Measurements from ENCODE around the gene DDX25. TPM values are rescaled to one million over a fixed set of nuclear protein-coding genes. Genes with fewer than 3 reads are reported as not detected.
A peak's percentile ranks its signal among the peaks of the same experiment; 100 is the strongest.

Gene DDX25
- total and polyA plus RNA-seq, 2 of the 13 experiments (the other 11 are each of a cell fraction or from before 2014, with no cell fraction given), result 0.17 to 0.29 TPM

DNA sequence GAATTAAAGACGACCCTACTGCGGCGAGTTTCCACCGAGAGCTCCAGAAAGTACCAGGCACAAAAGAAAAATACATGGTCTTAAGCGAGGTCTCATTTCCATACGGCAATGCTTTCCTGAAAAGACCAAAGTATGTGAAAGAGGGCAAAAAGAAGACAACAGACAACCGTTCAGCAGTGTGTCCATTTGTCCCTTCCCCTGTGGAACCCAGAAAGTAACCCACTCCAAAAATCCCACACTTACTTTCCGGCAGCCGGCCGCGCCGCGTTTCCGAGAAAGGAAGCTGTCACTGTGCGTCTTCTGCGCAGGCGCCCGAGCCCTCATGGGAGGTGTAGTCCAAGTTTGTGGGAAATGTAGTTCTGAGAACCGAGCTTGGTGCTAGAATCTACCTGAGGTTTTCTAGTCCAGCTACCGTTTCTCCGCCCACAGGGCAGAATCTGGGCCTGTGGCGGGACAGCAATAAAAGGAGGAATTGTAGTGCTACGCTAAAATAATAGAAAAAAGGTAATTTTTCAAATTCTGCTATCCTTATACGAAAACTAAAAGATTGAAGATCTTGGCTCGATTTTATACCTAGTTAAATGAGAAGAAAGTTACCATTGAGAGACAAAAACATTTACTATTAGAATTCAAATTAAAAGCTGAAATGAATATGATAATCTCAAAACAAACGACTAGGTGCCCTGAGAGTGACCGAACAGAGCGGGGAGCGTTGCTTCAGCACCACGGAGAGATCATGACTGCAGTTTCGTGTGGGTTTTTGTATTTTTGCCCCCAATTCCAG is 1.2 kb upstream of the DDX25 start, which contains the start of gene PUS3 (continued):
- TF ChIP-seq ARHGAP35 (CRISPR knock-in tag; IDR thresholded peaks at IDR 0.05; ENCODE audit: borderline replicate concordance) (no peak), HNF4A (CRISPR knock-in tag; IDR thresholded peaks at IDR 0.05) (no peak), ZNF788 (CRISPR knock-in tag; IDR thresholded peaks at IDR 0.05; ENCODE audit: borderline replicate concordance) (no peak; the same call in 1 of the 2 replicates), PHF8 (CRISPR knock-in tag; IDR thresholded peaks at IDR 0.05) (peak; percentile 68), ZNF180 (CRISPR knock-in tag; IDR thresholded peaks at IDR 0.05; ENCODE audit: borderline replicate concordance, low read depth) (no peak), TCF7 (IDR thresholded peaks at IDR 0.05; ENCODE audit: low read depth) (no peak), ZNF546 (CRISPR knock-in tag; conservative IDR thresholded peaks at IDR 0.05) (no peak), POLR2AphosphoS5 (IDR thresholded peaks at IDR 0.05; ENCODE audit: low read depth, low read length) (peak; percentile 91), MYC (CRISPR knock-in tag; IDR thresholded peaks at IDR 0.05; ENCODE audit: borderline replicate concordance) (peak; percentile 65; the same call in 1 of the 2 replicates), ZNF816 (CRISPR knock-in tag; IDR thresholded peaks at IDR 0.05; ENCODE audit: borderline replicate concordance) (no peak), ZBTB21 (CRISPR knock-in tag; IDR thresholded peaks at IDR 0.05) (peak; percentile 72), TGIF2 (CRISPR knock-in tag; IDR thresholded peaks at IDR 0.05) (peak; percentile 50; the same call in 1 of the 2 replicates), POGZ (CRISPR knock-in tag; IDR thresholded peaks at IDR 0.05) (peak; percentile 28; the same call in 1 of the 2 replicates), NONO (IDR thresholded peaks at IDR 0.05) (no peak), NONO (CRISPR knock-in tag; conservative IDR thresholded peaks at IDR 0.05) (0 out of 2 replicates have a peak, but pooled peaks have one; percentile 15), ZNF430 (CRISPR knock-in tag; IDR thresholded peaks at IDR 0.05) (0 out of 2 replicates have a peak, but pooled peaks have one; percentile 51), MED1 (CRISPR knock-in tag; IDR thresholded peaks at IDR 0.05) (peak; percentile 27; the same call in 1 of the 2 replicates), ZSCAN25 (CRISPR knock-in tag; IDR thresholded peaks at IDR 0.05) (peak; percentile 33; the same call in 1 of the 2 replicates), ZNF383 (CRISPR knock-in tag; IDR thresholded peaks at IDR 0.05; ENCODE audit: borderline replicate concordance) (no peak), RBM39 (IDR thresholded peaks at IDR 0.05; ENCODE audit: low read depth, low read length, poor library complexity, severe bottlenecking) (no peak), NBN (conservative IDR thresholded peaks at IDR 0.05) (no peak)
- TF ChIP-seq, protein P1, sequence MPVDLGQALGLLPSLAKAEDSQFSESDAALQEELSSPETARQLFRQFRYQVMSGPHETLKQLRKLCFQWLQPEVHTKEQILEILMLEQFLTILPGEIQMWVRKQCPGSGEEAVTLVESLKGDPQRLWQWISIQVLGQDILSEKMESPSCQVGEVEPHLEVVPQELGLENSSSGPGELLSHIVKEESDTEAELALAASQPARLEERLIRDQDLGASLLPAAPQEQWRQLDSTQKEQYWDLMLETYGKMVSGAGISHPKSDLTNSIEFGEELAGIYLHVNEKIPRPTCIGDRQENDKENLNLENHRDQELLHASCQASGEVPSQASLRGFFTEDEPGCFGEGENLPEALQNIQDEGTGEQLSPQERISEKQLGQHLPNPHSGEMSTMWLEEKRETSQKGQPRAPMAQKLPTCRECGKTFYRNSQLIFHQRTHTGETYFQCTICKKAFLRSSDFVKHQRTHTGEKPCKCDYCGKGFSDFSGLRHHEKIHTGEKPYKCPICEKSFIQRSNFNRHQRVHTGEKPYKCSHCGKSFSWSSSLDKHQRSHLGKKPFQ (CRISPR knock-in tag; IDR thresholded peaks at IDR 0.05; ENCODE audit: insufficient replicate concordance), result no peak
- TF ChIP-seq, protein P2, sequence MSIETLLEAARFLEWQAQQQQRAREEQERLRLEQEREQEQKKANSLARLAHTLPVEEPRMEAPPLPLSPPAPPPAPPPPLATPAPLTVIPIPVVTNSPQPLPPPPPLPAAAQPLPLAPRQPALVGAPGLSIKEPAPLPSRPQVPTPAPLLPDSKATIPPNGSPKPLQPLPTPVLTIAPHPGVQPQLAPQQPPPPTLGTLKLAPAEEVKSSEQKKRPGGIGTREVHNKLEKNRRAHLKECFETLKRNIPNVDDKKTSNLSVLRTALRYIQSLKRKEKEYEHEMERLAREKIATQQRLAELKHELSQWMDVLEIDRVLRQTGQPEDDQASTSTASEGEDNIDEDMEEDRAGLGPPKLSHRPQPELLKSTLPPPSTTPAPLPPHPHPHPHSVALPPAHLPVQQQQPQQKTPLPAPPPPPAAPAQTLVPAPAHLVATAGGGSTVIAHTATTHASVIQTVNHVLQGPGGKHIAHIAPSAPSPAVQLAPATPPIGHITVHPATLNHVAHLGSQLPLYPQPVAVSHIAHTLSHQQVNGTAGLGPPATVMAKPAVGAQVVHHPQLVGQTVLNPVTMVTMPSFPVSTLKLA (IDR thresholded peaks at IDR 0.05), result no peak
- TF ChIP-seq, protein P3, sequence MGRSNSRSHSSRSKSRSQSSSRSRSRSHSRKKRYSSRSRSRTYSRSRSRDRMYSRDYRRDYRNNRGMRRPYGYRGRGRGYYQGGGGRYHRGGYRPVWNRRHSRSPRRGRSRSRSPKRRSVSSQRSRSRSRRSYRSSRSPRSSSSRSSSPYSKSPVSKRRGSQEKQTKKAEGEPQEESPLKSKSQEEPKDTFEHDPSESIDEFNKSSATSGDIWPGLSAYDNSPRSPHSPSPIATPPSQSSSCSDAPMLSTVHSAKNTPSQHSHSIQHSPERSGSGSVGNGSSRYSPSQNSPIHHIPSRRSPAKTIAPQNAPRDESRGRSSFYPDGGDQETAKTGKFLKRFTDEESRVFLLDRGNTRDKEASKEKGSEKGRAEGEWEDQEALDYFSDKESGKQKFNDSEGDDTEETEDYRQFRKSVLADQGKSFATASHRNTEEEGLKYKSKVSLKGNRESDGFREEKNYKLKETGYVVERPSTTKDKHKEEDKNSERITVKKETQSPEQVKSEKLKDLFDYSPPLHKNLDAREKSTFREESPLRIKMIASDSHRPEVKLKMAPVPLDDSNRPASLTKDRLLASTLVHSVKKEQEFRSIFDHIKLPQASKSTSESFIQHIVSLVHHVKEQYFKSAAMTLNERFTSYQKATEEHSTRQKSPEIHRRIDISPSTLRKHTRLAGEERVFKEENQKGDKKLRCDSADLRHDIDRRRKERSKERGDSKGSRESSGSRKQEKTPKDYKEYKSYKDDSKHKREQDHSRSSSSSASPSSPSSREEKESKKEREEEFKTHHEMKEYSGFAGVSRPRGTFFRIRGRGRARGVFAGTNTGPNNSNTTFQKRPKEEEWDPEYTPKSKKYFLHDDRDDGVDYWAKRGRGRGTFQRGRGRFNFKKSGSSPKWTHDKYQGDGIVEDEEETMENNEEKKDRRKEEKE (IDR thresholded peaks at IDR 0.05), result no peak
- TF ChIP-seq, protein P4, sequence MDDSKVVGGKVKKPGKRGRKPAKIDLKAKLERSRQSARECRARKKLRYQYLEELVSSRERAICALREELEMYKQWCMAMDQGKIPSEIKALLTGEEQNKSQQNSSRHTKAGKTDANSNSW (CRISPR knock-in tag; IDR thresholded peaks at IDR 0.05; ENCODE audit: borderline replicate concordance), result no peak
